Neural cell (in vitro differentiated cells): ENCODE results near the gene OPN4.

Experiments
- CTCF ChIP-seq: fragments of 450-650 bp; IDR thresholded peaks from 2 replicates; pipeline ENCODE4 v1.5.1; 2014; ENCODE audit warnings: antibody characterized with exemption, mild to moderate bottlenecking, moderate library complexity; ENCODE audit not compliant: poor library complexity, severe bottlenecking
- EZH2 ChIP-seq: fragments of 200-600, 300-800 bp; shearing (Covaris generic), sonication (generic); IDR thresholded peaks from 2 replicates; pipeline ENCODE4 v1.6.1; 2014; ENCODE audit warnings: antibody characterized with exemption, low read length, borderline replicate concordance, mild to moderate bottlenecking; ENCODE audit not compliant: insufficient read depth, poor library complexity, severe bottlenecking
- MXI1 ChIP-seq: fragments of 450-650 bp; conservative IDR thresholded peaks from 2 replicates; pipeline ENCODE4 v1.6.1; 2014; ENCODE audit warnings: antibody characterized with exemption, mild to moderate bottlenecking; ENCODE audit not compliant: poor library complexity, severe bottlenecking
- POLR2AphosphoS5 ChIP-seq: IDR thresholded peaks from 2 replicates; pipeline ENCODE4 v1.6.1; 2012
- RAD21 ChIP-seq: fragments of 450-650 bp; conservative IDR thresholded peaks from 2 replicates; pipeline ENCODE4 v1.6.1; 2014; ENCODE audit warnings: antibody characterized with exemption, mild to moderate bottlenecking, moderate library complexity
- REST ChIP-seq: IDR thresholded peaks from 2 replicates; pipeline ENCODE4 v1.6.1; 2012; ENCODE audit warnings: borderline replicate concordance
- SMC3 ChIP-seq: fragments of 450-650 bp; conservative IDR thresholded peaks from 2 replicates; pipeline ENCODE4 v1.6.1; 2014; ENCODE audit warnings: antibody characterized with exemption, mild to moderate bottlenecking, moderate library complexity; ENCODE audit not compliant: poor library complexity
- TAF1 ChIP-seq: IDR thresholded peaks from 2 replicates; pipeline ENCODE4 v1.6.1; 2012; ENCODE audit warnings: low read depth

- TF ChIP-seq TAF1, result no peak
- TF ChIP-seq POLR2AphosphoS5, result no peak
- TF ChIP-seq CTCF, result no peak
- TF ChIP-seq REST, result no peak
- TF ChIP-seq MXI1, result no peak
- no peak for TF ChIP-seq EZH2
- TF ChIP-seq SMC3, result no peak
- no peak for TF ChIP-seq RAD21
Measured at GRCh38 chr10:86653379-86653778, 968 bp upstream of the OPN4 start.
